Renal cortical epithelial cell (primary cell): Measurements from ENCODE around the gene CCDC181. TPM values are rescaled to one million over a fixed set of nuclear protein-coding genes. Genes with fewer than 3 reads are reported as not detected.

ENCODE experiments used
- total RNA-seq: library from RNA; depleted of rRNA; stranded (reverse); fragments of >200 nt; gene quantifications from 2 replicates; pipeline ENCODE4 v1.2.3, GENCODE V29; 2014

The CCDC181 gene
- total RNA-seq, 1 donor from 2014 or later = 6.0 TPM

Other genes with a start within 250 kb of the CCDC181 start
- 41.7 and 70.7 TPM in 2 replicates for gene NME7, start 59.7 kb downstream of the CCDC181 start, total RNA-seq
- gene BLZF1, start 59.3 kb downstream of the CCDC181 start, total RNA-seq = 58.3 and 68.6 TPM in 2 replicates
- gene SLC19A2, start 58.5 kb upstream of the CCDC181 start, total RNA-seq = 11.9 and 29.9 TPM in 2 replicates
- gene F5, start 159.0 kb upstream of the CCDC181 start, total RNA-seq = under 0.01 and 0.05 TPM in 2 replicates
- not detected in 2 replicates for gene SELP, start 202.7 kb upstream of the CCDC181 start, total RNA-seq